Hepatic stellate cell (primary cell): ENCODE data around the gene CST7.

ENCODE experiments used
- DNase-seq: peaks from one replicate; pipeline ENCODE4 v3.0.0; 2011; ENCODE audit warnings: low spot score

Gene CST7

DNA sequence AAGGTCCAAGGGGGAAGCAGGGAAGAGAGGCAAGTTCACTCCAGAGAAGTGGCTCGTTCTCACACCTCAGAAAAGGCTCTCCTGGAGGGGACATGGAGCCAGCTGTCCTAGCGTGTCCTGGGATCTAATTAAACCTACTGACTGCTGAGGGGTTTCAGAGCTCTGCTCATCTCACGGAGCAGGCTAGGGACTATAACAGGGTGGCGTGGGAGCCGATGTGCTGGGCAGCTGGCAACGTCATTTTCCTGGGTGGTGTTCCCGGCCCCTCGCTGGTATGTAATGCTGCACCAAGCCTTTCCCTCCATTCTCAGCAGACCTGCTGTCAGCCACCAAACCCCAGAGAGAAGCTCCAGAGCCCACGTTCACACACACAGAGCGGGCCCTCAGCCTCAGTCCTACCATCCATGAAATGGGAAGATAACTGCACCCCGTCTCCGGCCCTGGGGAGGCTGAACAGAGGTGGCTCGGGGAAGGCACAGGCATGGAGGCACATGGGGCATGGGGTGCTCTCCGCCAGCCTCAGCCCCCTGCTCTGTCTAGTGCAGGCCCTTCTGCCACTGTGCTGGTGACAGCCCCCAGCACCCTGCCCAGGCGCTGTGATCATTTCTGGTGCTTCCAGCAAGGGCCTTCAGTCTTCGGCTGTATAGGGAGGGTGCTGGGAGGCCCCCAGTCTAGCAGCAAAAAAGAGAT, 1.9 kb downstream of the CST7 start:
- no peak for DNase-seq

DNA sequence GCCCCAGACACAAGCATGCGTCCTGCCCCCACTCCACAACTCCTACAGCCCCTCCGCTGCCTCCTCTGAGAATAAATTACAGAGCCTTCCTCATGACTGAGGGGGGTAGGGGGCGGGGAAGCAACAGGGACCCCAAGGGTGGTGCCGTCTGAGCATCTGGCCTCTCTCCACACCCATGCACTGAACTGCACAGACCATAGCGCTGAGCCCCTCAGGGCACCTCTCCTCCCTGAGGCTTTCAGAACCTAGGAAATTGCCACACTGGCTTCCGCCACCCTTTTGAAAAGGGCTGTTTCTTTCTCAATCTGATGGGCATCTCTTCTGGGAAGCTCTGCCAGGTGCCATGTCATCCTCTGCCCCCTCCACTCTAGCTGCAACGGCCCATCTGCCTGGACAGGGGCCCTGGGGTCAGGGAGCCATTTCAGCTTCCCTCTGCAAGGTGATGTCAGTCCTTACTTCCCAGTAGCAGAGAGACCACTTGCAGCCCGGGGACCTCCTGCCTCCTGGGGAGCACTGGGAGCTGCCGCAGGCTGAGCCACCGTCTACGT, 2.5 kb downstream of the CST7 start:
- no peak for DNase-seq

DNA sequence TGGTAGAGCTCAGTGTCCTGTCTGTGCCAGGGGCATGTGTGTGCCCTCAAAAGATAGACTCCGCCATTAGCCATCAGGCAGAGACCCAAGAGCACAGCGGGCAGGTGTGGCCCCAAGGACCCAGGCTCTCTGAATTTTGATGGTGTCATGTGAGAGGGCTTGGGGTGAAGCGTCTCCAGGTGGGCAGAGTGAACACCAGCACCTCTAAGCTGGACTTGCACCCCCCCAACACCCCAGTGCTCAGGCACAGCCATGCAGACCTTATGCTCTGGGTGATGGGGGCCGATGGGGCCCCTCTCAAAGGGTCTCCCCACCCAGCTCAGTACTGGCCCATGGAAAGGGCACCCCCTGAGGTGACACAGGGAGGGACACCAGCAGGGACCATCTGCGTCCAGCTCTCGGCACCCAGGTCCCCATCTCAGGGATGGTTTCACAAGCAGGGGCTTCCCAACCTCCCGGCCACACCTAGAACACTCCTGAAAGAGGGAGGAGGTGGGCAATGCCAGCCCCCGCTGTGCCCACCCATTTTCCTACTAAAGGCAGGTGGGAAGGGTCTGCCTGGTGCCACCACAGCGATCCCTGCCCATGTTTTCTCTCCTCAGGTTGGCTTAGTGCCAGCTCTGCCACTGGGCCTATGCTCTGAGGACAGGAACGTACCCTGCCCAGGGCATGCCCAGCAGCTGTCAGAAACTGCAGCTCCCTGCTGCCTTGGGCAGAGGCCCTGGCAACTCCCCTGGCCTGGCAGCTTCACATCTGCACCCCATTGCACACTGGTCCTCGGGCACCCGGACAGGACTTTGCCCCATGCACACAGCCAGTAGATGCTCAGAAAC, 3.5 kb downstream of the CST7 start:
- DNase-seq: no peak

DNA sequence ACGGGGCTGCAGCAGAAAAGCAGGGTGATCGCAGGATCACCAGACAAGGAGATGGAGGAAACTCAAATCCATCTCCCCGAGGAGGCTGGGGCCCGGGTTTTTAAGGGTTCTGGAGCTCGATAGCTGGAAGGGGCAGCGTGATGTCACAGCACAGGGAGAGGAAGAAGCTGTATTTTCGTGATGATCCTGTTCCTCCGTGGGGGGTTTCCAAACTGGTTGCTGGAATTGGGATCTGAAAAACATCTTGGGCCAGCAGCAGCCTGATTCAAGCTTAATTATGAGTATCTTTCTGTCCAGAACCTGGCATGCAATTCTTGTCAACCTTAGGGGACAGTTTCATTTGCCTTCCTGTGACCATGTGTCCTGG, 4.1 kb downstream of the CST7 start:
- DNase-seq: no peak

DNA sequence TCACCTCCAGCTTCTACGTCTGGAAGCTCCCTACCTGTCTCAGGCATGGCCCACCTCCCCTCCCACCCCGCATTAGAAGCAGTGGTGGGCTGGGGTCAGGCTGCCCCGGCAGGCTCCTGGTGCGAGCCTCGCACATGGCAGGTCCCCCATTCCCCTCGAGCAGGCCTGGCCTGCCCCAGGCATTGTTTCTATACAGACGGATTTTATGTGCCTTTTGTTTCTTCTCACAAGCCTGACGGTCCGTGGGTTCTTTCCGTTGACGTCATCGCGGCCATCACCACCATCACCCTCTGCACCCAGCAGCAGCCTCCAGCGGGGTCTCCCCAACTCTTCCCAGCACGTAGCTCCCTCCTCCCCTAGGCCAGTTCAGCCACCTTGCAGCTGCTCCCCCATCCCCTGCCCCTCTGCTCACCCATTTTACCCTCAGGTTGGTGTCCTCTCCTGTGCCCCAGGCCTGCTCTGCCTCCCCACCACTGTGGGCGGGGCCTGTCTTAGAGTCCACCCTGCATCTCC, 4.6 kb downstream of the CST7 start:
- no peak for DNase-seq

DNA sequence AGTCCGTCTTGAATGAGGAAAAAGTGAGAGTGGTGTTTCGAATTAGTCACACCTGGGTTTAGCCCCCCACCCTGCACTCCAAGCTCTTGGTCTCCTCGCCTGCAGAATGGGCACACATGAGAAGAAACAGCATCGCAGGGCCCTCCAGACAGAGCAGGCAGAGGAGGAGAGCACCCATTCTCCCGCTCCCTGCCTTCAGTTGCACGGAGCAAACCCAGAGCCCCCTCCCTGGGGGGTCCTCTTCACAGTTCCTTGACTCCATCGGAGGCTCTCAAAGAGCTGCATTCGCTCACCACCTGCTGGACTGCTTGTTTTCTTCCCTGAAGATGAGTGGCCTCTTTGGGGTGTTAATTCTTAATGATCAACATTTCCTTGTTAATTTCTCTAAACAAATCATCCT, 5.1 kb downstream of the CST7 start:
- DNase-seq: no peak

DNA sequence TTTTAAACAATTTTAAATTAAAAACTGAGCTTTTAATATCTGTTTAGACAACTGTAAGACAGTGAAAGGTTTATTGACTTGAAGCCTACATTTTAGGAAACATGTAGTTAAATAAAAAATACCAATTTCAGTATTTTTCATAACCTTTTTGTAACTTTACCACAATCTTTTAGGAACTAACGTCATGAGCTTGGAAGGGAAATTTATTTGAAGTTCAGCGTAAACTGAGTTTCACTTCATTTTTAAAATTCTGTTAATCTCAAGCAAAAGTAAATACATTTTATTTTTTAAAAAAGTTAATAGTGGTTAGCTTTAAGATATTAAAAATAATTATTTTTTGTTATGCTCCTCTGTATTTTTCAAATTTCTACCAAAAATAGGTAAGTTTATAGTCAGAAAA, 5.5 kb downstream of the CST7 start:
- DNase-seq: no peak

DNA sequence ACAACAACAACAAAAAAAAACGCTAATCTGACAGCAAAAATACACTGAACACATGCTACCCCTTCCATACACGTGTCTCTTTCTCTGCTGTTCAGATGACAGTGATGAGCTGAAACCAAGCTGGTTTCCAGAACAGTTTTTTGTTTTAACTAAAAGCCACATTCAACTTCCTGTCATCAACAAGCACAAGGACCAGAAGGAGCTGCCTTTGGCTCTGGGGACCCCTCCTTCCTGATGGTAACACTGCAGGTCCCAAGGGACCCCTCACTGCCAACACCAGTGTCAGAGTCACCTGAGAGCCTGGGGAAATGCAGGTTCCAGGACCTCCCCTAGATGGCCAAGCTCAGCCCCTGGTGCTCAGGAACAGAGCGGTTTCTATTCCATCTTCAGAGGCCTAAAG, 6.0 kb downstream of the CST7 start:
- DNase-seq: no peak

DNA sequence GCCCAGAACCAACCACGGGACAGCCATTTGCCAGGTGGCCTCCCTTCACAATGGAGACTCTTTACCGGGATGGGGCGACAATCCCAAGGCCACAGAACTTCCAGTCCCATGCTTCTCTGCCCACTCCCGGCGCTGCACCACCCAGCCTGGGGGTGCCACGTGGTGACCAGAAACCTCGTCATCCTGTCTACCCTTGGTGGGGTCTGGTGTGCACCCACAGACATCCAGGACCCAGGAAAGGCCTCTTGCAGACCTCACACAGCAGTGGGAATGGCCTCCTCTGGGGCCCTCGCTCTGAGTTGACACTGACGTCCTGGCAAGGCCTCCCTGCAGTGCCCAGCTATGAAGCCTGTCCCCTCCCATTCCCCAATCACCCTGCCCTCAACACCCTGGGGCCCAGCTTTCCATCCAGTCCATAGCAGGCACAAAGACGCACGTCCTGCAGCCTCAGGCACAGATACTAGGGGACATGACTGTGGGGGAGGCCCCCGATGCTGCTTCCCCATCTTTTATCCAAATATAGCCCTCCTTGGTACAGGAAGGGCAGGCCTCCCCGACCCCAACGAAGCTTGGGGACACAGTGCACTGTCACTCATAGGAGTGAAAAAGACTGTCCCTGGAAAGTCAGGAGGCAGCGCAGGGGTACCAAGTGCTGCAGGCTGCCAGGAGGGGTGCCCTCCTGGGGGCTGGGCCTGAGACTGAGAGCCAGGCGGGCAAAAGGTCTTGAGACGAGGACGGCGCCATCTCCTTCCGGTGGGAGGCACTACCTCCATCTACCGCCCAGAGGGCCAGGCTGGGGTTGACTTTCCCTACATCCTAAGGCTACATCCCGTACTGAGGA, 7.2 kb downstream of the CST7 start:
- DNase-seq: no peak

DNA sequence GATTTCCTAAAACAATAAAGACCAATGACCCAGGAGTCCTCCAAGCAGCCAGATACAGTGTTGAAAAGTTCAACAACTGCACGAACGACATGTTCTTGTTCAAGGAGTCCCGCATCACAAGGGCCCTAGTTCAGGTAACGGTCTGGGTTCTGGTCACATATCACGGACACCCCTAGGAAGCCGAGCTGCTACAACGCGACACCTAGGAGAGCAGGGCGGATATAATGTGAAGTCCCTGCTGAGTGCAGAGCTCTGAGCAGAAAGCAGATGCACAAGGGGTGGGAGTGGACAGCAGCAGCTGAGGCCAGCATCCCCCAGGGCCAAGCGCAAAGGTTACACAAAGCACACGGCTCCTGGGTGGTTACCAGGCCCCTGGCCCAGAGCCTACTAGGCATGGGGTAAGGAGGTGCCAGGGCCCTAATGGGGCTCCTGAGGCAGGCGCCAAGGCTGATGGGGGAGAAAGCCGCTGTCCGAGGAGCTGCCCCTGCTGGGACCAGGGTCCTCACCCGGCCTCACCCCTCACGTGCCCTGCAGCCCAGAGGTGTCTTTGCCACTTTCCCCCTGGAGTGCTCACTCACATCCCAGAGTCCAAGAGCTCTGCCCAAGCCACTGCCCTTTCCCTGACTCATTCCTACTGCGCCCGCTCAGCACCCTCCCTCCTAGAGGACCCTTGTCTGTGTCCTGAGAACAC, 8.4 kb downstream of the CST7 start:
- no peak for DNase-seq

DNA sequence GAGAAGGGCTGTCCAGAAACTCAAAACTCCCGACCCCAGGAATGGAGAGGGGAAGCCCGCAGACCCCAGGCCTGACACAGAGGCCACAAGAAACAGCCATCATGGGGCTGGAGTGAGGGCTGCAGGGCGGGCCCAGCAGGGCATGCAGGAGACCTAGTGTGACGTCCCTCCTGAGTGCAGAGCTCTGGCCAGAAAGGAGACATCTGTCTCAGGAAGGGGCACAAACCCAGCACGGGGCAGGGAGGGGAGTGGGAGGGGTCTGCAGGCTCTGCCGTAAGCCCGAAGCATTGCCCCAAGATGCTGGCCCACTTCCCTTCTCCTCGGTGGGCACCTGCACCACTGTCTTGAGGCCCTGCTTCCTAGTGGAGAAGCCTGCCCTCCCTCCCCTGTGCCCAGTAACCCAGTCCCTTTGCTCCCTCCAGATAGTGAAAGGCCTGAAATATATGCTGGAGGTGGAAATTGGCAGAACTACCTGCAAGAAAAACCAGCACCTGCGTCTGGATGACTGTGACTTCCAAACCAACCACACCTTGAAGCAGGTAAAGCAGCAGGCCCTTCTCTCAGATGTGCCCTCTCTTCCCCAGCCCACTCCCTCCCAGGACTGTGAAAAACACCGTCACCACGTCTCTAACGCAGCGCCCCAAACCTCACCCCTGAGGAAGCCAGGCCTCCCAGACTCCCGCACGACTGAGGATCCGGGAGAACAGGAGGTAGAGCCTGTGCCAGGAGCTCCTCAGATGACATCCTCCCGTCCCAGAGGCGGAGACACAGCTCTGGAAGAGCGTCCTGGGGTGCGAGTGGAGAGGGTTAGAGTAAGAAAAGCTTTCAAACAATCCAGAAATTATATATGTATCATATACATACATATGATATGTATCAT, 9.7 kb downstream of the CST7 start:
- no peak for DNase-seq

DNA sequence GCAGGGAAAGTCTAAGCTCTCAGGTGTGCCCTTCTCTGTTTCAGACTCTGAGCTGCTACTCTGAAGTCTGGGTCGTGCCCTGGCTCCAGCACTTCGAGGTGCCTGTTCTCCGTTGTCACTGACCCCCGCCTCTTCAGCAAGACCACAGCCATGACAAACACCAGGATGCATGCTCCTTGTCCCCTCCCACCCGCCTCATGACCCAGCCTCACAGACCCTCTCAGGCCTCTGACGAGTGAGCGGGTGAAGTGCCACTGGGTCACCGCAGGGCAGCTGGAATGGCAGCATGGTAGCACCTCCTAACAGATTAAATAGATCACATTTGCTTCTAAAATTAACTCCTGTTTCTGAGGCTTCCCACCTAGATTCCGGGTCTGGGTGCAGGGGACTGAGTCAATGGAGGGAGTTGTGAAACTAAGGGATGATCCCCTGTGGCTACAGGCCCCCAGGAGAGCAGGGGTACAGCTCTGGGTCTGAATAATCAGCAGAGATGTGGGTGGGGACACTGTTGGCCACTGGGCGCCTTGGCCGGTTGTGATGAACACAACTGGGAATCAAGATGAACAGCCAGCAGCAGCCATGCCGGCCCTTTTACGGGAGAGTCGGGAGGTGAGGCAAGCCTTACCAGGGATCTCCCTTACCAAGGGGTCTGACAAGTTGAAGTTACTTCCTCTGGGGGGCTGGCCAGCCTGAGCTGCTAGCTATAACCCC, 10.7 kb downstream of the CST7 start:
- DNase-seq: no peak

DNA sequence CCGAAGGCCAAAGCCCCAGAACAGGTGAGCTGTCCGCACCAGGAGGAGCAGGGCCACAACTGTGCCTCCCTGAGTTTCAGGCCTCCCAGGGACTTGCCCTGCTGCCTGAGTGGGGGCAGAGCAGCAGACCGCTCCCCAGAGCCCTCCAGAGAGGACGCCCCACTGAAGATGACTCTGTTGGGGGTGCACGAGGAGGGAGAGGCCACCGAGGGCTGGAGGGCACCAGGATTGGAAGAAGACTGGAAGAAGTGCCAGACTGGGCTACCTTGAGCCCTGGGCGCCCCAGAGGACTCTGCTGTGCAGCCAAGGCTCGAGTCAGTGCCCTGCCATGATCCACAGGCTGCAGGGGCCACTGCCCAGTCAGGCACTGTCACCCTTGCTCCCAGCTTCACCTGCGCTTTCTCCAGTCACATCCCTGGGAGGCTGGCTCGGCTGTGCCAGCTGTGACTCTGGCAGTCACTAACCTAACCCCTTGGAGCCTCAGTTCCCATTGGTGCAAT, 11.3 kb downstream of the CST7 start:
- no peak for DNase-seq

DNA sequence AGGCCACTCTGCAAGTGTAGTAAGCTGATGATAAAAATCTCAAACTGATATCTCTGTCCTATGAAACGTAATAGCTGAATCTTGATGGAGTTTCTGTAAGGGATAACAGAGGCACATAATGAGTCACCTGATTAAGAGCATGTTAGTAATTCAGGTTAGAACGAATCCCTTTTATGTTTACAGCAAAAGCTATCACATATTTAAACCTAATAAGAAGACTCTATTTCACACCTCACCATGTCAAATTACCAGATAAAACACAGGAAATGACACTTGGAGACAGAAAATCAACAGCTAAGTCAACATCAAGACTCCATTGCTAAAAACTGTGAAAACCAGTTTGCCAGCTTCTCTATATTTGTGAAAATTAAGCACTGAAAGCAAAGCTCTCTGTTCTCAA, 11.8 kb downstream of the CST7 start:
- DNase-seq: no peak

DNA sequence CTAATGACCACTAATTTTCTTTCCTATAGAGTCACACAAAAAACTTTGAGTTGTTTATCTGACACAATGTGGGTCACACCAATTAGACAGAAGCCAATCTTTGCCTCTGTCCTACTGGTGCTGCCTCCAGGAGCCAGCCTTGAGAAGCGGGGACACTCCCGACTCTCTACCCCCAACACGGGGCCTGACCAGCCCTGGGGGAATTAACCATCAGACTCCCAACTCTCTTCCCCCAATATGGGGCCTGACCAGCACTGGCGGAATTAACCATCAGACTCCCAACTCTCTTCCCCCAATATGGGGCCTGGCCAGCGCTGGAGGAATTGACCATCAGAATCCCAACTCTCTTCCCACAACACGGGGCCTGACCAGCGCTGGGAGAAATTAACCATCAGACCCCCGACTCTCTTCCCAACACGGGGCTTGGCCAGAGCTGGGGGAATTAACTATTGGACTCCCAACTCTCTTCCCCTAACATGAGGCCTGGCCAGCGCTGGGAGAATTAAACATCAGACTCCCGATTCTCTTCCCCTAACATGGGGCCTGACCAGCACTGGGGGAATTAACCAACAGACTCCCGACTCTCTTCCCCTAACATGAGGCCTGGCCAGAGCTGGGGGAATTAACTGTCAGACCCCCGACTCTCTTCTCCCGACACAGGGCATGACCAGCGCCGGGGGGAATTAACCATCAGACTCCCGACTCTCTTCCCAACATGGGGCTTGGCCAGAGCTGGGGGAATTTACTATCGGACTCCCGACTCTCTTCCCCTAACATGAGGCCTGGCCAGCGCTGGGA, 12.5 kb downstream of the CST7 start:
- DNase-seq: no peak

DNA sequence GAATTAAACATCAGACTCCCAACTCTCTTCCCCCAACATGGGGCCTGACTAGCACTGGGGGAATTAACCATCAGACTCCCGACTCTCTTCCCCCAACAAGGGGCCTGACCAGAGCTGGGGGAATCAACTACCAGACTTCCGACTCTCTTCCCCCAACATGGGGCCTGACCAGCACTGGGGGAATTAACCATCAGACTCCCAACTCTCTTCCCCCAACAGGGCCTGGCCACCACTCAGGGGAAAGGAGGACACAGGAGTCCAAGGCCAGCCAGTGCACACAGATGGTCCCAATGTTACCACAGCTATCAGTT, 13.1 kb downstream of the CST7 start:
- no peak for DNase-seq

DNA sequence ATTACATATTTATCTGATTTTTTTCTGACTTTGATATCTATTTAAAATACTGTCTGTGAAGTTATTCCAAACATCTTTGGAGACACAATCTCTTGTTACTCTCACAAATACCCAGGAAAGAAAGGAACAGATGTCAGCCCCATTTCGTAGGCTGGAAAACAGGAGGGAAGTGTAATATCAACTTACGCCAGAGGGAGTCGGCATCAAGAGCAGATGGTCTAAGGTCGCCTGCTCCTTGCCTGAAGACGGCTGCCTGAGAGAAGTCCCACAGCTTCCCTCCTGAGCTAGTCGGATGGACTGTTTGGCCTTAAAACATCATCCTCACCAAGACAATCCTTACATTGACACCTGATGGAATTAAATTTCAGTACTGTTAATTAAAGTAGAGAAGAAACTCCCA, 13.4 kb downstream of the CST7 start:
- no peak for DNase-seq

DNA sequence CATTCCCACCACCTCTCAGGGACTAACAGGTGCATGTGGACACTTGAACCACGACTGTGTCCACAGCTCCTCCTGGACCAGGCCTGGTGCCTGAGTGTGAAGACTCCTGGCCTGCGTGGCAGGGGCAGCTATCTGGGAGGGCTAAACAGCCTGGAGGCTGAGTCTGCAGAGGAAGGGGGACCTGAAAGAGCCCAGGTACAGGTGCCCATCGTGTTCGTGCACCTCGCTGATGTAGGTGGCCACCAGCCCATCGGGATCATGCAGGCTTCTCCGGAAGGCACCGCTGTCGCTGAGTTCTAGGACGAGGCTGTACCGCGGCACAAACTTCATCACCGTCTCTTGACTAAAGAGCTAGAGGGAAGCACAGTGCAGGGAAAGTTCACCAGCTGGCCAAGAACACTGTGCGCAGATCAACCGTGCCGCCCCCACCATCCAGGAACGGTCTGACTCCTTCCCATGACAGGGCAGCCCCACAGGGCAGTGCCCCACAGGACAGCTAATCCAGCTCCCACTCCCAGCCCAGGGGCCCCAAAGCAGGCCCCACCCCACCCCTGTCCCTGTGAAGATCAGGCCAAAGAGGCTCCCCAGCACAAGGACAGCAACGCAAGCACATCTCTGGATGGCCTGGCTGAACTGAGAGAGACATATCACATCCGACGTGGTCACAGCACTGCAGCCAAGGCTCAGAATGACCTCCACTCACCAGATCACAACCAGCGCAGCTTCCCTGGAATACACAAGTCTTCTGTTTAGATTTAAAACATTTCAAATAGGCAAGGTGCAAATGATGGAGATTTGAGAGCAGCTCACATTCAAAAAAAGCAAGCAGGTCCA, 14.8 kb downstream of the CST7 start:
- no peak for DNase-seq

DNA sequence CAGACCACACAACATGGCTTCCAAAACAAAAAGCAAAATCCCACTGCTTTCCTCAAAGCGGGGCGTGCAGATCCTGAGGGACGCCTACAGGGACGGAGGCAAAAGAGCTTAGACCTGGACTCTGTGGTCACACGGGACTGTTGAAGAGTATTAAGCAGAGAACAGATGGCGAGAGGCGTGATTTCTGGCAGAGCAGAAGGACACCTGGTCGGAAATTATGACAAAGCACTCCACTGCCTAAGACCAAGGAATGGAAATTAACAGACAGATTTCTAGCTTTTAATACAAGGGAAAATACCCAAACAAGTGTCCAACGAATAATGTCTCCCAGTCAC, 15.4 kb downstream of the CST7 start:
- no peak for DNase-seq
